GM19238 (cell line): ENCODE data around the gene KCNJ5.

Experiments
- DNase-seq: peaks from one replicate; pipeline ENCODE4 v3.0.0; 2011; ENCODE audit warnings: low spot score; ENCODE audit not compliant: insufficient read length

KCNJ5 gene

DNA sequence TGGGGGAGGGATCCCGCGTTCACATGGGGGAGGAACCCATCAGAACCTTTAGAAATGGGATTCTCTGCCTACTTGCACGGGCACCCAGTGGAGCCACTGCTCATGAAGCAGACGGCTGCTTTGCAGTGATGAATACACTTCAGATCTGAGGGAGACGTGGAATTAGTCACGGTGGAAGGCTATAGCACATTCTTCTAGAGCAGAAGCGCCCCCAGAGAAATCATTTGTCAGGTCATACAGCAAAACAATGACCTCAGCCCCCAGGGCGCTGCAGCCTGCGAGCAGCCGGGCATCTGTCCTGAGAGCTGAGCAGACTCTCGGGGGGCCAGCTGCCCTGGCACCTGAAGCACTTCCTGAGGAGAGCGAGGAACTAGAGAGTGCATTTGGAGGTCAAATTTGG, 38.8 kb downstream of the KCNJ5 start:
- no peak for DNase-seq

DNA sequence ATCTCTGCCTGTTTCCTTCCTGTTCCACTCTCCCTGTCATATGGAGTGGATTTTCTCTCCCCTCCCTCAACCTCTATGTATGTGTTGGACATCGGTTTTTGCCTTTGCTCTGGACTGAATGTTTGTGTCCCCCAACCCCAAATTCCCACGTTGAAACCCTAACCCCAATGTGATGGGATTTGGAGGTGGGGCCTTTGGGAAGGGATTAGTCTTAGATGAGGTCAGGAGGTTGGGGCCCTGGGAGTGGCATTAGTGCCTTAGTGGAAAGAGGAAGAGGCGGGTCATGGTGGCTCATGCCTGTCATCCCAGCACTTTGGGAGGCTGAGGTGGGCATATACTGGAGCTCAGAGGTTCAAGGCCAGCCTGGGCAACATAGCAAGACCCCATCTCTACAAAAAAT, 39.9 kb downstream of the KCNJ5 start:
- no peak for DNase-seq

DNA sequence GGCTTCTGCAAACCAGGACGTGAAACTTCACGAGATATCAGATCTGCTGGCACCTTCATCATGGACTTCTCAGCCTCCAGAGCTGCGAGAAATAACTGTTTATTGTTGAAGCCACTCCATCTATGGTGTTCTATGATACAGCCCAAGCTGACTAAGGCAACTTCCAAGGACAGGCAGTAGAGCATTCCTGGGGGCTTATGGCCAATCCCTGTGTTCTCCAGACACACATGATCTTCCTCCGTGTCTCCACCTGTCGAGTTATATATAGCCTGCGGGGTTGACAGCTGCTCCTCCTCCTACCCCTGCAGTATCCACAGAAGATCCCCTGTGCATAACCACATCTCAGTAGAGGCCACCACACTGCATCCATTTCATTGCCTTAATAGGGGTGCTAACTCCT, 40.5 kb downstream of the KCNJ5 start:
- no peak for DNase-seq

GRCh38 chr11:128933481-128934178, 42.5 kb downstream of the KCNJ5 start:
- no peak for DNase-seq

DNA sequence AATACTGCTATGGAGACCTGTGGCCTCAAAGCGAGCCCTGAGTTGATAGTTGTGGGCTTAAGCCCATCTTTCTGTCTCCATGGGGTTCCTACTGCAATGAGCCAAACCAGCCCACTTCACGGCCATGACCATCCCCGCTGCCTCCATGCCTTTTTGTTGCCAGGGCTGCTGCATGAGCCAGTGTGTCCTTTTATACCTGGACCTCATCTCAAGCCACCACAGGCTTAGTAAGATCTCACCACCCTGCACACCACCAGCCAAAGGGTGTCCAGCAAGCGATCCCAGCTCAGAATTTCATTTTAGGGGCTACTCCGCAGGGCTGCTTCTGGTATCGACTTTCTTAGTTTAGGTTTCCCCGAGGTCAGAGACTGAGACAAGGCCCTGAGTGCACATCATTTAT, 43.2 kb downstream of the KCNJ5 start:
- DNase-seq: no peak

GRCh38 chr11:128934926-128935325, 43.8 kb downstream of the KCNJ5 start:
- no peak for DNase-seq

GRCh38 chr11:128936606-128937251, 45.6 kb downstream of the KCNJ5 start:
- DNase-seq: no peak

DNA sequence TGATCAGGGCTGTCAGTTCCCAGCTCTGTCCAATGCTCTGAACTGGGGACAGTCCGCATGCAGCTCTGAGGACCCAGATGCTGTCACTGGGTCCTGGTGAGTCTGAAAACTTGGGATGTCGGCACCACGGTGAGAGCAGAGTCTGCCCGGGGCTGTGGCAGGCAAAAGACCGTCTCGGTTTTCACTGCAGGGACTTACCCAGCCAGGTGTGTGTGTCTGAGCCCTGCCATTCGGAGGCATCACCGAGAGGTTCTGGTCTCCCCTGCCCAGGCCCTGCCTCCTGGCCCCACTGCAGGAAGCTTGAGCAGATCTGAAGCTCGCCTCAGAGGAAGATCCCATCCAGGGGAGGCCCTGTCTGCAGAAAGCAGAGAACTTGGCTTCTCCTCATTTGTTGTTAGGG, 46.3 kb downstream of the KCNJ5 start:
- no peak for DNase-seq

- DNase-seq: no peak
Observed at GRCh38 chr11:128938156-128938885, 47.2 kb downstream of the KCNJ5 start.

GRCh38 chr11:128939591-128939990, 48.4 kb downstream of the KCNJ5 start:
- no peak for DNase-seq

GRCh38 chr11:128940156-128940555, 49.0 kb downstream of the KCNJ5 start:
- DNase-seq: no peak

GRCh38 chr11:128940603-128941002, 49.4 kb downstream of the KCNJ5 start:
- DNase-seq: no peak

GRCh38 chr11:128941110-128941509, 50.0 kb downstream of the KCNJ5 start:
- DNase-seq: no peak

GRCh38 chr11:128941573-128942271, 50.6 kb downstream of the KCNJ5 start:
- no peak for DNase-seq

DNA sequence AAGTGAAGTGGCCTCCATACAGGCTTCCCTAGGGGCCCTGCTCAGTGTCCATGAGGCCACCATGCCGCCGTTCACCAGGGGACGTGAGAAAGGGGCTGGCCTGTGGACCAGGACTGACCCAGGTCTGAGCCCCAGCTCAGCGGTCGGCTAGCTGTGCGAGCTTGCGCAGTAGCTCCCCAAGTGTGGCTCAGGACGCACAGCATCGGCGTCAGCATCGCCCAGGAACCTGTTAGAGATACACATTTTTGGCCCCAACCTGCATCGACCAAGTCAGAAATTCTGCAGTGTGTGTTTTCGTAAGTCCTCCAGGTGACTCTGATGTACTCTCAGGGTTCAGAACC, 51.1 kb downstream of the KCNJ5 start:
- DNase-seq: no peak

DNA sequence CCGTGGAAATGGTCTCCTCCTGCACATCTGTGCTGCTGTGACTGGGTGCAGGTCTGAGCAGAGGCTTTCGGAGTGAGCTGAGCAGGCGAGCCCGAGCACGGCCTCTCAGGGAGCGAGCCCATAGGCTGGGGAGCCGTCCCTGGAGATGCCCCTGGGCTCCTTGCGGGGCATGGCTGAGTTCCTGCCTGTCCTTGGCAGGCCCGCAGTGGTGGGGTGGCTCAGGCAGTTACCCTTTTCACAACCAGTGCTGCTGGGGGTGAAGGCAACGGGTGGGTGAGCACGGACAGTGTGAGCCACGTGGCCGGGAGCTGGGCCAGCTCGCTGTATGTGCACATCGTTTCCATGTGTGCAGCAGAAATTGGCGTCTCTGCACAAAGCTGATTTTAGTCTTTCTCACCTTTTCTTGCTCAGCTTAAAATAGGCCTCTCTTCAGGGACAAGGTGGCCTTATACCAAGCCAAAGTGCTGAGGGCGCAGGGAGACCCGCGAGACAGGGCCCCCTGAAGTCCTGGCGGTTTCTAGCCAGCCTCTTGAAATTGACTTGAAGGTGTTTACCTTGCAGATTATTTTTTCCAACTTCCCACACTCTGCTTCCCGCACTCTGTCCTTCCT, 51.8 kb downstream of the KCNJ5 start, which contains the start of gene TP53AIP1:
Gene TP53AIP1, minus strand, starts transcription at position 55 of the 611 bp plus-strand sequence. CDS start 5,053 bp downstream, outside the sequence.
- no peak for DNase-seq

DNA sequence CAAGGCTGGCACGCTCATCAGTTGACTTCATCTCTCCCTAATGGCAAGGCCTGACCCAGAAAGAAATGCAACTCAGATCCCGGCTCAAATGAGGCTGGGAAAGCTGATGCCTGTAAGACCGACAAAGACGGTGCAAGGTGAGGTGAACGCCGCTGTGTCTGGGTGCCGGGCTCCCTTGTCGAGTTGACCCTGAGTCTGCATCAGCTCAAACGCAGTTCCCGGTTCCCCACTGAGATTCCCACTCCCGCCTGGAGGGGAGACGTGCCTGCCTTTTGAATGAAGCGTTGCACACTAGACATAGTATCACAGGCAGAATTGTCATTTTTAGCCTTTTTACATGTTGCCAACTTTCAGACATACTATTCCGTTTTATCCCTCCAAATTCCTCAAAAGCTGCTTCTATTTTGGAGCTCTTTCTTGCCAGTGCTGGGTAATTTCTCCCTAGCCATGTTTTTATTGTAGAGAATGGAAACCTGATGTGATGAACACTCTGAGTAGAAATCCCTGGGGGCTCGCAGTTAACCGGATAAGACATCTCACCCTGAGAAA, 52.3 kb downstream of the KCNJ5 start:
- DNase-seq: no peak

DNA sequence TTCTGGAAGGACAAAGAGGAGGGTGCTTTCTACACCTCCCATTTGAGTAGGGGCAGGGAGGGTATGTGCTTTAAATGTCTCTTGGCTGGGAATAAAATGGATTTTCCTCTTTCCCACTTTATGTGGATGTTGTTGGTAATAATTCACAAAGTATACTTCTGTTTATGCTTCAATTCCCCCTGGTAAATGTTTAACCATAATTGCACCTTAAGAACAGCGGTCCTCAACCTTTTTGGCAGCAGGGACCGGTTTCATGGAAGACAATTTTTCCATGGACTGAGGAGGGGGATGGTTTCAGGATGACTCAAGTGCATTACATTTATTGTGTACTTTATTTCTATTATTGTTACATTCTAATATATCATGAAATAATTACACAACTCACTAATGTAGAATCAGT, 55.5 kb downstream of the KCNJ5 start:
- DNase-seq: no peak

DNA sequence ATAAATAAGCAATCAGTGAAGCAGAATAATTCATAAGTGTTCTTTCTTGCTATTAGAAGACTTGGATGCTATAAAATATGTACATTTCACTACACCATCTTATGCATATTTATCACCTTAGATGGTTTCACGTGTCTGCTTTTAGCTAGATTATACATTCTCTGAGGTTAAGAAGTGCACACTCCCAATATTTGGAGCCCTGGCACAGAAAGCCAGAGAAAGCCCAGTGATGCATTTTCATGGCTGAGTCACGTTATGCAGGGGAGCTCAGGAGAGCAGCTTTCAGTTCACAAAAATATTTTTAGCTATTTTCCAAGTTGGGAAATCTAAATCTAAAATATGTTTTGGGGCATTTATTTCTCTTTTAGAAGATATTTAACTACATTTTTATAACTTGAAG, 56.6 kb downstream of the KCNJ5 start:
- DNase-seq: no peak

- no peak for DNase-seq
Observed at GRCh38 chr11:128948583-128948982, 57.4 kb downstream of the KCNJ5 start.

- no peak for DNase-seq
Observed at GRCh38 chr11:128949791-128950454, 58.8 kb downstream of the KCNJ5 start.
